HepG2 (cell line): ENCODE measurements around the gene CAB39. TPM values are rescaled to one million over a fixed set of nuclear protein-coding genes. Genes with fewer than 3 reads are reported as not detected.

Experiments used
- ATAC-seq: fragments of 200-7000 bp; cut with Tn5 transposase; 3 replicates; pipeline ENCODE4 v1.9.1; 2020; ENCODE audit warnings: mild to moderate bottlenecking, moderate library complexity
- BruUV-seq: library from RNA; stranded (reverse); fragments of 400-500 nt; replicated peaks from 2 replicates; lab custom pipeline; 2021; lab: Mats Ljungman, UMichigan
- CTCF ChIA-PET: fragments of 300-600 bp; formaldehyde crosslinking; extraction: SDS; loops from one replicate; lab custom pipeline; 2021; ENCODE audit warnings: low total read pairs, inconsistent platforms, low intra/inter-chr PET ratio; lab: Yijun Ruan, JAX
- POLR2A ChIA-PET: fragments of 350-600 bp; sonication (Branson Sonifier 250); formaldehyde crosslinking; loops from one replicate; lab custom pipeline; 2020; ENCODE audit warnings: antibody characterized with exemption, inconsistent platforms; lab: Yijun Ruan, JAX
- DNase-seq: peaks from one replicate; pipeline ENCODE4 v3.0.0-alpha.2; 2015; ENCODE audit warnings: low spot score
- FAIRE-seq: peaks from 3 replicates; lab custom pipeline; 2011; peaks lifted over from hg19 to GRCh38; lab: Jason Lieb, UNC
- H2AFZ ChIP-seq: one replicate; pipeline ENCODE4 v1.6.1; 2011; ENCODE audit warnings: low read length, inconsistent platforms
- H3K27ac ChIP-seq: fragments of 300-600 bp; 3 replicates; pipeline ENCODE4 v1.8.0; 2011; ENCODE audit warnings: mixed run types, mild to moderate bottlenecking, mixed read lengths, low read length, inconsistent platforms; ENCODE audit not compliant: insufficient read depth; ENCODE audit errors: extremely low read length
- H3K27me3 ChIP-seq, 2 experiments: fragments of 200-600 bp in 1 of 2; 2 replicates in 1 of 2; 3 replicates in 1 of 2; pipeline versions ENCODE4 v1.6.0 to v1.8.0; 2011; ENCODE audit warnings: low read length in 2 of 2, mild to moderate bottlenecking in 2 of 2, moderate library complexity in 2 of 2, inconsistent platforms in 1 of 2; ENCODE audit not compliant: insufficient read depth in 2 of 2, control insufficient read depth in 1 of 2
- H3K36me3 ChIP-seq, 2 experiments: fragments of 200-600 bp in 1 of 2; replicated peaks in 1 of 2; 2 replicates in 1 of 2; 3 replicates in 1 of 2; pipeline versions ENCODE4 v1.5.1 to v1.8.0; 2011; ENCODE audit warnings: low read length in 2 of 2, inconsistent platforms in 1 of 2; ENCODE audit not compliant: insufficient read depth in 2 of 2, control insufficient read depth in 1 of 2
- H3K4me1 ChIP-seq: 2 replicates; pipeline ENCODE4 v1.5.1; 2012; ENCODE audit warnings: low read length, inconsistent platforms; ENCODE audit not compliant: insufficient read depth
- H3K4me2 ChIP-seq: 2 replicates; pipeline ENCODE4 v1.6.0; 2011; ENCODE audit warnings: low read depth, low read length, inconsistent platforms
- H3K4me3 ChIP-seq, 3 experiments: fragments of 200-600 bp in 1 of 3; sonication (generic), shearing (Covaris generic) in 1 of 3; replicated peaks in 1 of 3; 2 replicates each; pipeline ENCODE4 v1.5.1; 2011 to 2016; ENCODE audit warnings: low read length in 3 of 3, inconsistent platforms in 2 of 3, low read depth in 2 of 3, mild to moderate bottlenecking in 2 of 3, control low read depth in 1 of 3, mixed read lengths in 1 of 3; ENCODE audit not compliant: insufficient read depth in 1 of 3
- H3K79me2 ChIP-seq: one replicate; pipeline ENCODE4 v1.6.1; 2011; ENCODE audit warnings: low read length, inconsistent platforms; ENCODE audit not compliant: insufficient read depth
- H3K9ac ChIP-seq: 2 replicates; pipeline ENCODE4 v1.6.0; 2011; ENCODE audit warnings: mild to moderate bottlenecking, low read depth, low read length, inconsistent platforms; ENCODE audit not compliant: insufficient read depth
- H3K9me3 ChIP-seq: 2 replicates; pipeline ENCODE4 v1.5.1; 2012; ENCODE audit warnings: mild to moderate bottlenecking, low read length
- H4K20me1 ChIP-seq: 2 replicates; pipeline ENCODE4 v1.6.0; 2011; ENCODE audit warnings: inconsistent platforms, mild to moderate bottlenecking, low read length, moderate library complexity; ENCODE audit not compliant: insufficient read depth
- CREB1 ChIP-seq, 2 experiments: fragments of 450-650 bp in 1 of 2; IDR thresholded peaks; 2 replicates each; pipeline ENCODE4 v1.6.1; 2016 to 2017; ENCODE audit warnings: control low read depth in 1 of 2, mild to moderate bottlenecking in 1 of 2, missing compliant biosample characterization in 1 of 2, missing genetic modification characterization in 1 of 2
- HMGA1 ChIP-seq: sonication (generic); formaldehyde crosslinking; conservative IDR thresholded peaks from 2 replicates; pipeline ENCODE4 v1.4.0; 2020; ENCODE audit warnings: missing genetic modification reagents
- IRX3 ChIP-seq: sonication (generic); formaldehyde crosslinking; IDR thresholded peaks from 2 replicates; pipeline ENCODE4 v1.8.1; 2023; ENCODE audit warnings: mild to moderate bottlenecking, low read depth, missing genetic modification reagents, borderline replicate concordance
- MAZ ChIP-seq, 2 experiments: sonication (generic) in 1 of 2; formaldehyde crosslinking in 1 of 2; IDR thresholded peaks; 2 replicates each; pipeline versions ENCODE4 v1.5.0 to v1.6.1; 2012 to 2020; ENCODE audit warnings: low read depth in 2 of 2, mild to moderate bottlenecking in 2 of 2, borderline replicate concordance in 1 of 2, improper control_type of control experiment in 1 of 2, low read length in 1 of 2, missing genetic modification reagents in 1 of 2, moderate library complexity in 1 of 2
- ZMYM4 ChIP-seq: sonication (generic); formaldehyde crosslinking; IDR thresholded peaks from 2 replicates; pipeline ENCODE4 v1.8.1; 2023; ENCODE audit warnings: mild to moderate bottlenecking, missing genetic modification reagents
- ZNF547 ChIP-seq: sonication (generic); formaldehyde crosslinking; IDR thresholded peaks from 2 replicates; pipeline ENCODE4 v1.5.1; 2020; ENCODE audit warnings: mild to moderate bottlenecking, missing genetic modification reagents
- ZNF768 ChIP-seq: sonication (generic); formaldehyde crosslinking; IDR thresholded peaks from 2 replicates; pipeline ENCODE4 v1.4.0; 2020; ENCODE audit warnings: missing genetic modification reagents
- WGBS: methylation state at CpG from one replicate; pipeline ENCODE4 v1.1.6; 2017; ENCODE audit warnings: low lambda C conversion rate; 5-methylcytosine and 5-hydroxymethylcytosine counted together
- in situ Hi-C: cut with HindIII; loops from 2 replicates; pipeline ENCODE4 v1.10.0; 2017; ENCODE audit warnings: low pct_unique_long_range_greater_than_20kb; ENCODE audit not compliant: extremely low pct_ligation_motif_present
- intact Hi-C: fragments of 100-400 bp; cut with micrococcal nuclease; formaldehyde crosslinking; loops from one replicate; pipeline ENCODE4 v1.10.0; 2022; ENCODE audit not compliant: unreplicated experiment
- polyA plus RNA-seq, 8 experiments: library from polyadenylated mRNA; depleted of rRNA in 3 of 8; stranded (reverse) in 7 of 8; unstranded in 1 of 8; fragments of >200 nt; fragmentation: Illumina TruSeq in 4 of 8; extraction: Trizol in 4 of 8; gene quantifications; 2 replicates each; pipeline versions ENCODE4 v1.2.1 to v1.2.3, GENCODE V29; 2011 to 2016; ENCODE audit warnings: low read depth in 4 of 8, missing spikeins in 1 of 8, mixed read lengths in 1 of 8; ENCODE audit not compliant: insufficient read depth in 1 of 8
- total RNA-seq, 5 experiments: library from RNA; depleted of rRNA; stranded (reverse); fragments of >200 nt; fragmentation: Illumina TruSeq; extraction: Trizol; gene quantifications; 2 replicates each; pipeline ENCODE4 v1.2.3, GENCODE V29; 2016; ENCODE audit warnings: low read depth in 1 of 5
- TF ChIP-seq, protein P1 (sequence below): sonication (generic); formaldehyde crosslinking; IDR thresholded peaks from one replicate; pipeline ENCODE4 v1.5.1; 2020; ENCODE audit warnings: mild to moderate bottlenecking, missing genetic modification reagents; ENCODE audit errors: not compliant biosample characterization
- TF ChIP-seq, protein P2 (sequence below): sonication (generic); formaldehyde crosslinking; IDR thresholded peaks from 2 replicates; pipeline ENCODE4 v1.8.1; 2023; ENCODE audit warnings: missing genetic modification reagents, inconsistent platforms, borderline replicate concordance

Gene CAB39
- total and polyA plus RNA-seq, 2 of the 13 experiments (the other 11 are each of a cell fraction or from before 2014, with no cell fraction given), result 19.3 to 45.3 TPM

GRCh38 chr2:230847883-230848388 is 135.3 kb downstream of the CAB39 start (continued):
- TF ChIP-seq, protein P1, sequence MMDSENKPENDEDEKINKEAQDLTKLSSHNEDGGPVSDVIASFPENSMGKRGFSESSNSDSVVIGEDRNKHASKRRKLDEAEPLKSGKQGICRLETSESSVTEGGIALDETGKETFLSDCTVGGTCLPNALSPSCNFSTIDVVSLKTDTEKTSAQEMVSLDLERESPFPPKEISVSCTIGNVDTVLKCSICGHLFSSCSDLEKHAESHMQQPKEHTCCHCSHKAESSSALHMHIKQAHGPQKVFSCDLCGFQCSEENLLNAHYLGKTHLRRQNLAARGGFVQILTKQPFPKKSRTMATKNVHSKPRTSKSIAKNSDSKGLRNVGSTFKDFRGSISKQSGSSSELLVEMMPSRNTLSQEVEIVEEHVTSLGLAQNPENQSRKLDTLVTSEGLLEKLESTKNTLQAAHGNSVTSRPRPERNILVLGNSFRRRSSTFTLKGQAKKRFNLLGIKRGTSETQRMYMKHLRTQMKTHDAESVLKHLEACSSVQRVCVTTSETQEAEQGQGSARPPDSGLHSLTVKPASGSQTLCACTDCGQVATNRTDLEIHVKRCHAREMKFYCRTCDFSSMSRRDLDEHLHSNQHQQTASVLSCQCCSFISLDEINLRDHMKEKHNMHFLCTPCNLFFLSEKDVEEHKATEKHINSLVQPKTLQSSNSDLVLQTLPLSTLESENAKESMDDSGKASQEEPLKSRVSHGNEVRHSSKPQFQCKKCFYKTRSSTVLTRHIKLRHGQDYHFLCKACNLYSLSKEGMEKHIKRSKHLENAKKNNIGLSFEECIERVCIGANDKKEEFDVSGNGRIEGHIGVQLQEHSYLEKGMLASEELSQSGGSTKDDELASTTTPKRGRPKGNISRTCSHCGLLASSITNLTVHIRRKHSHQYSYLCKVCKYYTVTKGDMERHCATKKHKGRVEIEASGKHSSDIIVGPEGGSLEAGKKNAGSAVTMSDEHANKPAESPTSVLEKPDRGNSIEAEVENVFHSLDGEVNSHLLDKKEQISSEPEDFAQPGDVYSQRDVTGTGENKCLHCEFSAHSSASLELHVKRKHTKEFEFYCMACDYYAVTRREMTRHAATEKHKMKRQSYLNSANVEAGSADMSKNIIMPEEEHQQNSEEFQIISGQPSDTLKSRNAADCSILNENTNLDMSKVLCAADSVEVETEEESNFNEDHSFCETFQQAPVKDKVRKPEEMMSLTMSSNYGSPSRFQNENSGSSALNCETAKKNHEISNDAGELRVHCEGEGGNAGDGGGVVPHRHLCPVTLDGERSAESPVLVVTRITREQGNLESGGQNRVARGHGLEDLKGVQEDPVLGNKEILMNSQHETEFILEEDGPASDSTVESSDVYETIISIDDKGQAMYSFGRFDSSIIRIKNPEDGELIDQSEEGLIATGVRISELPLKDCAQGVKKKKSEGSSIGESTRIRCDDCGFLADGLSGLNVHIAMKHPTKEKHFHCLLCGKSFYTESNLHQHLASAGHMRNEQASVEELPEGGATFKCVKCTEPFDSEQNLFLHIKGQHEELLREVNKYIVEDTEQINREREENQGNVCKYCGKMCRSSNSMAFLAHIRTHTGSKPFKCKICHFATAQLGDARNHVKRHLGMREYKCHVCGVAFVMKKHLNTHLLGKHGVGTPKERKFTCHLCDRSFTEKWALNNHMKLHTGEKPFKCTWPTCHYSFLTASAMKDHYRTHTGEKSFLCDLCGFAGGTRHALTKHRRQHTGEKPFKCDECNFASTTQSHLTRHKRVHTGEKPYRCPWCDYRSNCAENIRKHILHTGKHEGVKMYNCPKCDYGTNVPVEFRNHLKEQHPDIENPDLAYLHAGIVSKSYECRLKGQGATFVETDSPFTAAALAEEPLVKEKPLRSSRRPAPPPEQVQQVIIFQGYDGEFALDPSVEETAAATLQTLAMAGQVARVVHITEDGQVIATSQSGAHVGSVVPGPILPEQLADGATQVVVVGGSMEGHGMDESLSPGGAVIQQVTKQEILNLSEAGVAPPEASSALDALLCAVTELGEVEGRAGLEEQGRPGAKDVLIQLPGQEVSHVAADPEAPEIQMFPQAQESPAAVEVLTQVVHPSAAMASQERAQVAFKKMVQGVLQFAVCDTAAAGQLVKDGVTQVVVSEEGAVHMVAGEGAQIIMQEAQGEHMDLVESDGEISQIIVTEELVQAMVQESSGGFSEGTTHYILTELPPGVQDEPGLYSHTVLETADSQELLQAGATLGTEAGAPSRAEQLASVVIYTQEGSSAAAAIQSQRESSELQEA (CRISPR knock-in tag), result peak; percentile 63
- TF ChIP-seq, all 625 proteins: peak for 178

- POLR2A ChIA-PET, result no interaction called here
- ATAC-seq (peak; percentile 79), DNase-seq (peak; percentile 40), FAIRE-seq (no peak)
- 76% methylated on average over 40 of the region's 40 CpGs for WGBS
- peaks cover 15% of the 10 kb centered on the region for H3K4me1 ChIP-seq
- H3K9ac ChIP-seq, result no peak overlapping the region
- peaks cover 0 to 30% of the 10 kb centered on the region in 2 experiments; a peak in 3 of 5 replicates for H3K27me3 ChIP-seq
- no TSS peak for BruUV-seq
- no peak overlapping the region for H2AFZ ChIP-seq
- no peak overlapping the region for H3K4me3 ChIP-seq
- H3K4me2 ChIP-seq, result no peak overlapping the region
- intact Hi-C loops, result loop anchor here (5.0 kb wide), 1 partner anchor 73 kb away; no protein-coding TSS in a partner anchor
- H3K36me3 ChIP-seq, result no peaks in the 10 kb centered on the region
- CTCF ChIA-PET, result interaction anchor here (2.0 to 4.4 kb wide), 2 partner anchors 25 to 138 kb away, joined by 4 to 25 read pairs; no protein-coding TSS in a partner anchor
- H3K79me2 ChIP-seq, result no peaks in the 10 kb centered on the region
- in situ Hi-C loops, result no loop called here
- no peaks in the 10 kb centered on the region for H4K20me1 ChIP-seq
- H3K27ac ChIP-seq, result no peak overlapping the region
- no peaks in the 10 kb centered on the region for H3K9me3 ChIP-seq
- 0 out of 2 replicates have a peak, but pooled peaks have one; percentile 36 for TF ChIP-seq ZMYM4 (CRISPR knock-in tag)
- TF ChIP-seq IRX3 (CRISPR knock-in tag), result 0 out of 2 replicates have a peak, but pooled peaks have one; percentile 30
- TF ChIP-seq MAZ (IDR thresholded peaks at IDR 0.05; ENCODE audit: borderline replicate concordance, low read depth, low read length), result peak; percentile 37; the same call in 1 of the 2 replicates
- no peak for TF ChIP-seq MAZ (CRISPR knock-in tag; IDR thresholded peaks at IDR 0.05; ENCODE audit: low read depth)
- TF ChIP-seq, protein P2, sequence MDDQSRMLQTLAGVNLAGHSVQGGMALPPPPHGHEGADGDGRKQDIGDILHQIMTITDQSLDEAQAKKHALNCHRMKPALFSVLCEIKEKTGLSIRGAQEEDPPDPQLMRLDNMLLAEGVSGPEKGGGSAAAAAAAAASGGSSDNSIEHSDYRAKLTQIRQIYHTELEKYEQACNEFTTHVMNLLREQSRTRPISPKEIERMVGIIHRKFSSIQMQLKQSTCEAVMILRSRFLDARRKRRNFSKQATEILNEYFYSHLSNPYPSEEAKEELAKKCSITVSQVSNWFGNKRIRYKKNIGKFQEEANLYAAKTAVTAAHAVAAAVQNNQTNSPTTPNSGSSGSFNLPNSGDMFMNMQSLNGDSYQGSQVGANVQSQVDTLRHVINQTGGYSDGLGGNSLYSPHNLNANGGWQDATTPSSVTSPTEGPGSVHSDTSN, result no peak
- peak; percentile 61 for TF ChIP-seq CREB1 (IDR thresholded peaks at IDR 0.05)
- TF ChIP-seq CREB1 (CRISPR knock-in tag; IDR thresholded peaks at IDR 0.05), result no peak
- TF ChIP-seq ZNF547 (CRISPR knock-in tag), result peak; percentile 25; the same call in 1 of the 2 replicates
- no peak for TF ChIP-seq ZNF768 (CRISPR knock-in tag)
- TF ChIP-seq HMGA1 (CRISPR knock-in tag), result no peak
Observed at GRCh38 chr2:230849633-230850357, 137.2 kb downstream of the CAB39 start.
